Ovary (tissue), 9 donors: Measurements from ENCODE around the gene SLC12A9. TPM values are rescaled to one million over a fixed set of nuclear protein-coding genes. Genes with fewer than 3 reads are reported as not detected.
A peak's percentile ranks its signal among the peaks of the same experiment; 100 is the strongest.

Experiments used
- DNase-seq, 5 donors: peaks; one replicate each; pipeline ENCODE4 v3.0.0-alpha.2; 2019 to 2020
- H3K27ac ChIP-seq, 2 donors: fragments of 200-600 bp; one replicate each; pipeline versions ENCODE4 v1.5.1 to v1.8.0; 2019 to 2022
- H3K27me3 ChIP-seq: fragments of 200-600 bp; one replicate; pipeline ENCODE4 v1.8.0; 2022
- H3K36me3 ChIP-seq: fragments of 200-600 bp; sonication (generic); one replicate; pipeline ENCODE4 v1.5.1; 2019
- H3K4me1 ChIP-seq: one replicate; pipeline ENCODE4 v1.8.1; 2013; ENCODE audit warnings: mild to moderate bottlenecking, moderate library complexity; ENCODE audit not compliant: insufficient read depth
- H3K4me3 ChIP-seq: fragments of 200-600 bp; sonication (generic); one replicate; pipeline ENCODE4 v1.5.1; 2017
- H3K9me3 ChIP-seq, 2 donors: fragments of 200-600 bp in 1 of 2; sonication (generic) in 1 of 2; one replicate each; pipeline versions ENCODE4 v1.5.1 to v1.8.1; 2013 to 2019; ENCODE audit warnings: mild to moderate bottlenecking in 1 of 2, moderate library complexity in 1 of 2
- EP300 ChIP-seq: sonication (generic); formaldehyde crosslinking; IDR thresholded peaks from one replicate; pipeline ENCODE4 v1.6.1; 2017; ENCODE audit warnings: antibody characterized with exemption
- POLR2A ChIP-seq: fragments of 450-650 bp; IDR thresholded peaks from one replicate; pipeline ENCODE4 v1.6.1; 2017; ENCODE audit warnings: antibody characterized with exemption, mild to moderate bottlenecking, moderate library complexity
- WGBS, 3 donors: extraction: QIAGEN DNeasy Blood & Tissue Kit in 1 of 3; methylation state at CpG; one replicate each; pipeline versions ENCODE4 v1.1.5 to v1.1.7; 2013 to 2017; 5-methylcytosine and 5-hydroxymethylcytosine counted together
- intact Hi-C, 4 donors: fragments of 100-400 bp; cut with DNase I; formaldehyde crosslinking; loops; one replicate each; pipeline versions ENCODE4 v1.11.0 to v1.15.1; 2022 to 2023
- polyA plus RNA-seq, 2 donors: library from polyadenylated mRNA; stranded (reverse); fragments of 200-250 nt in 1 of 2; fragments of 350-450 nt in 1 of 2; fragmentation: Illumina TruSeq in 1 of 2; extraction: RNeasy Lipid Tissue Mini Kit (QIAGEN cat#74804) in 1 of 2; gene quantifications; one replicate each; pipeline ENCODE4 v1.2.3, GENCODE V29; 2013 to 2014
- total RNA-seq, 7 donors: library from RNA; depleted of rRNA in 2 of 7; stranded (reverse); fragments of >200 nt in 2 of 7; fragmentation: NEBNext Ultra II Directional in 3 of 7; extraction: Animal tissue kit (Norgen Biotek cat#: 25700) in 3 of 7; gene quantifications; one replicate each; pipeline versions ENCODE4 v1.1.0 to v1.2.4, GENCODE V29; 2016 to 2023
- TF ChIP-seq, protein P1 (sequence below), 3 donors: fragments of 450-650 bp in 2 of 3; fragments of 200-600 bp in 1 of 3; IDR thresholded peaks; one replicate each; pipeline versions ENCODE4 v1.5.1 to v1.8.0; 2016 to 2022; ENCODE audit warnings: antibody characterized with exemption in 3 of 3, mild to moderate bottlenecking in 1 of 3
- donor health status: DM: no; HTN: no; CAD: no; lungs with moderate emphysema.
- donor health status: DM: no; HTN: no; CAD: no.
- donor health status: Bipolar disorder and iron deficiency.
- donor health status: DM: yes; HTN: yes; CAD: no.
- donor health status: DM: no; HTN: no; CAD: no.
- donor health status: DM: yes; HTN: yes; CAD: no.

Gene SLC12A9
- total and polyA plus RNA-seq, 9 donors, result 4.7 to 31.8 (median 25.2) TPM

DNA sequence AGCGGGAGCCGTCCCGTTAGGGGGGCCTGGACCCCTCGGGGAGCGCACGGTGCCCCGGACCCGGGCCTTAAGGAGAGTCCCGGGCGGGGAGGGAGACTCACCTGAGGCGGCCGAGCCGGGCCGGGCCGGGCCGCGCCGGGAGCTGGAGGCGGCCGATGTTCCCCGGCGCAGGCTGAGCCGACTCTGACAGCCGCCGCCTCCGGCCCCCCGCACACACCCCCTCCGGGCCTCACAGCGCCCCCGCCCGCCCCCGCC is 43.1 kb downstream of the SLC12A9 start, which contains the start of gene ACHE:
TSS of gene ACHE (minus strand) at position 188 of the 255 bp plus-strand sequence. CDS start 1,656 bp downstream, outside the sequence.
- Histone ChIP-seq H3K36me3 (no peaks in the 10 kb centered on the region), H3K4me3 (peak within 1 kb of the TSS; percentile 41), H3K27me3 (no peaks in the 10 kb centered on the region), H3K9me3 (no peaks in the 10 kb centered on the region), H3K4me1 (peaks cover 6% of the 10 kb centered on the region), H3K27ac (peak within 1 kb of the TSS in 1 of 2 donors; percentile 57)
- intact Hi-C loops, result loop anchor here in 2 of 4 donors (5.0 to 10.0 kb wide), 6 partner anchors 162 to 399 kb away; partner anchors contain the start of gene VGF (in 1 of the 2)
- WGBS, 3 donors, result 0 to 2% (median 1%) methylated on average over 14 to 32 of the region's 32 CpGs
- DNase-seq, result no peak
- no peak for TF ChIP-seq POLR2A
- TF ChIP-seq, protein P1, sequence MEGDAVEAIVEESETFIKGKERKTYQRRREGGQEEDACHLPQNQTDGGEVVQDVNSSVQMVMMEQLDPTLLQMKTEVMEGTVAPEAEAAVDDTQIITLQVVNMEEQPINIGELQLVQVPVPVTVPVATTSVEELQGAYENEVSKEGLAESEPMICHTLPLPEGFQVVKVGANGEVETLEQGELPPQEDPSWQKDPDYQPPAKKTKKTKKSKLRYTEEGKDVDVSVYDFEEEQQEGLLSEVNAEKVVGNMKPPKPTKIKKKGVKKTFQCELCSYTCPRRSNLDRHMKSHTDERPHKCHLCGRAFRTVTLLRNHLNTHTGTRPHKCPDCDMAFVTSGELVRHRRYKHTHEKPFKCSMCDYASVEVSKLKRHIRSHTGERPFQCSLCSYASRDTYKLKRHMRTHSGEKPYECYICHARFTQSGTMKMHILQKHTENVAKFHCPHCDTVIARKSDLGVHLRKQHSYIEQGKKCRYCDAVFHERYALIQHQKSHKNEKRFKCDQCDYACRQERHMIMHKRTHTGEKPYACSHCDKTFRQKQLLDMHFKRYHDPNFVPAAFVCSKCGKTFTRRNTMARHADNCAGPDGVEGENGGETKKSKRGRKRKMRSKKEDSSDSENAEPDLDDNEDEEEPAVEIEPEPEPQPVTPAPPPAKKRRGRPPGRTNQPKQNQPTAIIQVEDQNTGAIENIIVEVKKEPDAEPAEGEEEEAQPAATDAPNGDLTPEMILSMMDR (IDR thresholded peaks at IDR 0.05), result no peak
- TF ChIP-seq EP300, result no peak

GRCh38 chr7:100895956-100896731 is 43.6 kb downstream of the SLC12A9 start:
- TF ChIP-seq POLR2A (no peak), EP300 (no peak)
- TF ChIP-seq, protein P1 (IDR thresholded peaks at IDR 0.05), result no peak
- no peaks in the 10 kb centered on the region for H3K27me3 ChIP-seq
- intact Hi-C loops, result loop anchor here in 3 of 4 donors (2.0 to 10.0 kb wide), 7 partner anchors 161 to 399 kb away; partner anchors contain the start of gene VGF (in 1 of the 3)
- H3K36me3 ChIP-seq, result no peaks in the 10 kb centered on the region
- DNase-seq, result peak in 4 of 5 donors; percentile 45 to 51 (median 51)
- no peaks in the 10 kb centered on the region for H3K9me3 ChIP-seq
- 1 to 7% (median 3%) methylated on average over 31 to 54 of the region's 54 CpGs for WGBS, 3 donors
- peak overlapping the region; percentile 41 for H3K4me3 ChIP-seq
- peaks cover 5% of the 10 kb centered on the region for H3K4me1 ChIP-seq
- no peak overlapping the region for H3K27ac ChIP-seq

- H3K27ac ChIP-seq, result no peak overlapping the region
- DNase-seq, result peak; percentile 58 to 72 (median 68)
- H3K4me1 ChIP-seq, result peaks cover 5% of the 10 kb centered on the region
- no peak for TF ChIP-seq EP300
- TF ChIP-seq, protein P1 (IDR thresholded peaks at IDR 0.05), result peak; percentile 38 to 73 (median 72)
- H3K9me3 ChIP-seq, result no peaks in the 10 kb centered on the region
- peak overlapping the region; percentile 17 for H3K4me3 ChIP-seq
- H3K27me3 ChIP-seq, result no peaks in the 10 kb centered on the region
- WGBS, 3 donors, result 0 to 1% (median 1%) methylated on average over 36 to 95 of the region's 95 CpGs
- no peaks in the 10 kb centered on the region for H3K36me3 ChIP-seq
- intact Hi-C loops, result loop anchor here in 3 of 4 donors (2.0 to 10.0 kb wide), 7 partner anchors 160 to 398 kb away; partner anchors contain the start of gene VGF (in 1 of the 3)
Observed at GRCh38 chr7:100896732-100897608, 44.5 kb downstream of the SLC12A9 start.

GRCh38 chr7:100897772-100898454 is 45.4 kb downstream of the SLC12A9 start:
- 57 to 68% (median 64%) methylated on average over 13 of the region's 13 CpGs for WGBS, 3 donors
- H3K27me3 ChIP-seq, result no peaks in the 10 kb centered on the region
- no peak for DNase-seq
- no peak overlapping the region for H3K4me3 ChIP-seq
- intact Hi-C loops, result loop anchor here in 3 of 4 donors (2.0 to 10.0 kb wide), 7 partner anchors 159 to 397 kb away; partner anchors contain the start of gene VGF (in 1 of the 3)
- H3K4me1 ChIP-seq, result peaks cover 5% of the 10 kb centered on the region
- no peaks in the 10 kb centered on the region for H3K9me3 ChIP-seq
- TF ChIP-seq POLR2A, result no peak
- TF ChIP-seq, protein P1 (IDR thresholded peaks at IDR 0.05), result no peak
- no peak for TF ChIP-seq EP300
- H3K27ac ChIP-seq, result no peak overlapping the region
- H3K36me3 ChIP-seq, result no peaks in the 10 kb centered on the region
